RWPE2 (cell line): Measurements from ENCODE around the gene ERVK3-1.
A peak's percentile ranks its signal among the peaks of the same experiment; 100 is the strongest.

Experiments
- ATAC-seq: fragments of 200-7000 bp; cut with Tn5 transposase; 3 replicates; pipeline ENCODE4 v1.9.1; 2021; ENCODE audit warnings: low read depth
- DNase-seq: peaks from one replicate; pipeline ENCODE4 v3.0.0-alpha.2; 2020; ENCODE audit warnings: low spot score
- H3K27ac ChIP-seq: fragments of 450-650 bp; 2 replicates; pipeline ENCODE4 v1.5.1; 2017; ENCODE audit warnings: mild to moderate bottlenecking; ENCODE audit not compliant: poor library complexity, severe bottlenecking
- H3K27me3 ChIP-seq: fragments of 250-450 bp; sonication (Bioruptor Pico); 2 replicates; pipeline ENCODE4 v1.5.1; 2021; ENCODE audit warnings: mild to moderate bottlenecking, moderate library complexity; ENCODE audit not compliant: insufficient read depth, poor library complexity, severe bottlenecking
- H3K36me3 ChIP-seq: fragments of 250-450 bp; sonication (Bioruptor Pico); 2 replicates; pipeline ENCODE4 v1.5.1; 2020; ENCODE audit warnings: low read depth, mild to moderate bottlenecking, moderate library complexity
- H3K4me1 ChIP-seq: fragments of 250-450 bp; sonication (Bioruptor Pico); 2 replicates; pipeline ENCODE4 v1.5.1; 2021; ENCODE audit warnings: mild to moderate bottlenecking, moderate library complexity; ENCODE audit not compliant: insufficient read depth, poor library complexity, severe bottlenecking
- H3K4me3 ChIP-seq: fragments of 250-450 bp; sonication (Bioruptor Pico); 2 replicates; pipeline ENCODE4 v1.5.1; 2021; ENCODE audit warnings: mild to moderate bottlenecking, moderate library complexity; ENCODE audit not compliant: severe bottlenecking
- H3K9me3 ChIP-seq: fragments of 250-450 bp; sonication (Bioruptor Pico); 2 replicates; pipeline ENCODE4 v1.5.1; 2021; ENCODE audit warnings: mild to moderate bottlenecking, moderate library complexity; ENCODE audit not compliant: severe bottlenecking
- TF ChIP-seq, protein P1 (sequence below): fragments of 450-650 bp; IDR thresholded peaks from one replicate; pipeline ENCODE4 v1.5.1; 2017; ENCODE audit warnings: mild to moderate bottlenecking, moderate library complexity; ENCODE audit not compliant: poor library complexity, severe bottlenecking

Gene ERVK3-1

DNA sequence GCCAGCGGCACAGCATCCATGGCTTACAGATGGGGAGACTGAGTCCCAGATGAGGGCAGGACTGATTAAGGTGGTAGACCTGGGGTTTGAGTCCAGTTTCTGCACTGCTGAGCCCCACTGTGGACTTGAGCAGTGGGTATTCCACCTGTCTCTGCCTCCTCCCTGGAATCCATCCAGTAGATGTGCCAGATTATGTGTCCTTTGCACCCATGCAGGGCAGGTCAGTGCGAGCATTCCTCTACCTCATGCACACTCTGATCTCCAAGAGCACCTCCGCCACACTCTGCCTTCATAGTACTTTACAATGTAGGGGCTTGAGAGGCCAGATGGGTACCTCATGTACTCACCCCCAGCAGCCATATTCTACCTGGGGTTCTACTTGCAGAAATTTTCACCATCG is 31.6 kb downstream of the ERVK3-1 start:
- Histone ChIP-seq H3K4me3 (no peak overlapping the region), H3K9me3 (no peaks in the 10 kb centered on the region), H3K27me3 (no peaks in the 10 kb centered on the region), H3K4me1 (no peaks in the 10 kb centered on the region), H3K27ac (no peak overlapping the region), H3K36me3 (peaks cover 6% of the 10 kb centered on the region)
- DNase-seq: no peak
- ATAC-seq: no peak
- TF ChIP-seq, protein P1, sequence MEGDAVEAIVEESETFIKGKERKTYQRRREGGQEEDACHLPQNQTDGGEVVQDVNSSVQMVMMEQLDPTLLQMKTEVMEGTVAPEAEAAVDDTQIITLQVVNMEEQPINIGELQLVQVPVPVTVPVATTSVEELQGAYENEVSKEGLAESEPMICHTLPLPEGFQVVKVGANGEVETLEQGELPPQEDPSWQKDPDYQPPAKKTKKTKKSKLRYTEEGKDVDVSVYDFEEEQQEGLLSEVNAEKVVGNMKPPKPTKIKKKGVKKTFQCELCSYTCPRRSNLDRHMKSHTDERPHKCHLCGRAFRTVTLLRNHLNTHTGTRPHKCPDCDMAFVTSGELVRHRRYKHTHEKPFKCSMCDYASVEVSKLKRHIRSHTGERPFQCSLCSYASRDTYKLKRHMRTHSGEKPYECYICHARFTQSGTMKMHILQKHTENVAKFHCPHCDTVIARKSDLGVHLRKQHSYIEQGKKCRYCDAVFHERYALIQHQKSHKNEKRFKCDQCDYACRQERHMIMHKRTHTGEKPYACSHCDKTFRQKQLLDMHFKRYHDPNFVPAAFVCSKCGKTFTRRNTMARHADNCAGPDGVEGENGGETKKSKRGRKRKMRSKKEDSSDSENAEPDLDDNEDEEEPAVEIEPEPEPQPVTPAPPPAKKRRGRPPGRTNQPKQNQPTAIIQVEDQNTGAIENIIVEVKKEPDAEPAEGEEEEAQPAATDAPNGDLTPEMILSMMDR: no peak

DNA sequence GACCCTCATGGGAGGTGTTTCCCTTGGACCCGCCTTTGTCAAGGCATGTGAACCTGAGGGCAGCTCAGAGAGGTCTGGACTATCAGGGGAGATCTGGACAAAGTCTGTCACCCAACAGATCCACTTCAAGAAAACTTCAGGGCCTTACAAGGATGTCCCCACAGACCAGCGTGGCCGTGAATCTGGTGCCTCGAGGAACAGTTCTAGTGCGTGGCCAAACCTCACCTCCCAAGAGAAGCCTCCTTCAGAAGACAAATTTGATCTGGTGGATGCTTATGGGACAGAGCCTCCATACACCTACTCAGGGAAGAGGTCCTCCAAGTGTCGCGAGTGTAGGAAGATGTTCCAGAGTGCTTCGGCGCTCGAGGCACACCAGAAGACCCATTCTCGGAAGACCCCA is 33.2 kb downstream of the ERVK3-1 start:
- ATAC-seq (no peak), DNase-seq (no peak)
- Histone ChIP-seq H3K27ac (no peak overlapping the region), H3K36me3 (peaks cover 6% of the 10 kb centered on the region), H3K4me1 (no peaks in the 10 kb centered on the region), H3K9me3 (no peaks in the 10 kb centered on the region), H3K4me3 (no peak overlapping the region), H3K27me3 (no peaks in the 10 kb centered on the region)
- TF ChIP-seq, protein P1: no peak

DNA sequence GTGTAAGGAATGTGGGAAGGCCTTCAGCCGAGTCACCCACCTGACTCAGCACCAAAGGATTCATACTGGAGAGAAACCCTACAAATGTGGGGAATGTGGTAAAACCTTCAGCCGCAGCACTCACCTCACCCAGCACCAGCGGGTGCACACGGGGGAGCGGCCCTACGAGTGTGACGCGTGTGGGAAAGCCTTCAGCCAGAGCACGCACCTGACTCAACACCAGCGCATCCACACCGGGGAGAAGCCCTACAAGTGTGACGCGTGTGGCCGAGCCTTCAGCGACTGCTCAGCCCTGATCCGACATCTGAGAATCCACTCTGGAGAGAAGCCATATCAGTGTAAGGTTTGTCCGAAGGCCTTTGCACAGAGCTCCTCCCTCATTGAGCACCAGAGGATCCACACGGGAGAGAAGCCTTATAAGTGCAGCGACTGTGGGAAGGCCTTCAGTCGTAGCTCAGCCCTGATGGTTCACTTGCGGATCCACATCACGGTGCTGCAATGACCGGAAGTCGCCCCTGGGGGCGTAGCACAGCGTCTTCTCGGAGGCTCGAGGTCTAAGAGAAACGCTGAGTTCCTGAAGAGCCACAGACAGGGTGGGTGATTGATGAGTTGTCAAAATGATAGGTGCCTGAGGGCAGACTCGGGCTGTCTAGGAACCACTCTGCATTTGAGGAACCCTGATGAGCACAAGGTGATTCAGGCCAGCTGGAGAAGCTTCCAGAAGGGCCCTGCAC is 33.8 kb downstream of the ERVK3-1 start:
- H3K4me1 ChIP-seq: no peaks in the 10 kb centered on the region
- TF ChIP-seq, protein P1: no peak
- peaks cover 6% of the 10 kb centered on the region for H3K36me3 ChIP-seq
- ATAC-seq (peak; percentile 45; the same call in 2 of the 3 replicates), DNase-seq (no peak)
- H3K4me3 ChIP-seq: no peak overlapping the region
- no peak overlapping the region for H3K27ac ChIP-seq
- no peaks in the 10 kb centered on the region for H3K9me3 ChIP-seq
- H3K27me3 ChIP-seq: no peaks in the 10 kb centered on the region

DNA sequence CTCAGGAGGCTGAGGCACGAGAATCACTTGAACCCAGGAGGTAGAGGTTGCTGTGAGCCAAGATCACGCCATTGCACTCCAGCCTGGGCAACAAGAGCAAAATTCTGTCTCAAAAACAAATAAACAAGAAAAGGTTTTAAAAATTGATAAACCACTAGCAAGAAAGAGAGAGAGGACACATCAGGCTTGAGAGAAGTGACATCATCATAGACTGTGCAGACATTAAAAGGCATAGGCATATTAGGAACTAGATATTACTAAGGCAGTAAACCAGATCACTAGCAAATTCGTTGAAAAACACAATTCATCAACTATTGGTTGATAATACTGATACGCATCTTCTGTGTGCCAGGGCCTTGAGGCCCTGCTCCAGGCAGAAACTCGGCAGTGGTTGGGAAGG is 40.4 kb downstream of the ERVK3-1 start:
- H3K4me1 ChIP-seq: peaks cover 5% of the 10 kb centered on the region
- H3K9me3 ChIP-seq: no peaks in the 10 kb centered on the region
- TF ChIP-seq, protein P1: no peak
- H3K36me3 ChIP-seq: no peaks in the 10 kb centered on the region
- no peak overlapping the region for H3K4me3 ChIP-seq
- DNase-seq: no peak
- H3K27ac ChIP-seq: no peak overlapping the region
- H3K27me3 ChIP-seq: no peaks in the 10 kb centered on the region
- no peak for ATAC-seq
